ENCODE data around the gene APOC1.
"Not testable (repeated sequence)": the region's sequence is repeated elsewhere in the genome, so short reads cannot be mapped to it uniquely, and the experiment has no call there.

Gene APOC1

DNA sequence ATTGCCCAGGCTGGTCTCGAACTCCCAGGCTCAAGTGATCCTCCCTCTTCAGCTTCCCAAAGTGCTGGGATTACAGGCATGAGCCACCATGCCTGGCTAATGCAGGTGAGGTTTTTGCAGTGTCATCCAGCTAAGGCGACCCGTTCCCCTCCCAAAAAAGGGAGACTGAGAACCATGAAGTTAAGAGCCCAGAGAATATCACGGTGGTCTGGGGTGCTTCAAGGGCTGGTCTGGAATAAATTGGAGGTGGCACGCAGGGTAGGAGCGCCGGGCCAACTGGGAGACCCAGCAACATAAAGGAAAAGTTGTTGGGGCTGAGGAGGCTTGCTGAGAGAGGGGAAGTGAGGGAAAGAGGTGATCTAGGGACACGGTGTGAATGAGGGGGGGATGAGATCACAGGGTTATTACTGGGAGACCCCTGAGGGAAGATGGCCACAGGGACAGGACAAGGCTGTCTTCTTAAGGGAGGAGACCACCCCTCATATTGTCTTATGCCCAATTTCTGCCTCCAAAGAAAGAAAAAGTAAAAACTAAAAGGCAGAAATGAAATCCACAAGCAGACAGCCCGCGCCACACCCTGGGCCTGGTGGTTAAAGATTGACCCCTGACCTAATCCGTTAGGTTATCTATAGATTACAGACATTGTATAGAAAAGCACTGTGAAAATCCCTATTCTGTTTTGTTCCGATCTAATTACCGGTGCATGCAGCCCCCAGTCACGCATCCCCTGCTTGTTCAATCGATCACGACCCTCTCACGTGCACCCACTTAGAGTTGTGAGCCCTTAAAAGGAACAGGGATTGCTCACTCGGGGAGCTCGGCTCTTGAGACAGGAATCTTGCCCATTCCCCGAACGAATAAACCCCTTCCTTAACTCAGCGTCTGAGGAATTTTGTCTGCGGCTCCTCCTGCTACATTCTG, 636 bp upstream of the APOC1 start:
- not testable (repeated sequence) for DNase-seq

DNA sequence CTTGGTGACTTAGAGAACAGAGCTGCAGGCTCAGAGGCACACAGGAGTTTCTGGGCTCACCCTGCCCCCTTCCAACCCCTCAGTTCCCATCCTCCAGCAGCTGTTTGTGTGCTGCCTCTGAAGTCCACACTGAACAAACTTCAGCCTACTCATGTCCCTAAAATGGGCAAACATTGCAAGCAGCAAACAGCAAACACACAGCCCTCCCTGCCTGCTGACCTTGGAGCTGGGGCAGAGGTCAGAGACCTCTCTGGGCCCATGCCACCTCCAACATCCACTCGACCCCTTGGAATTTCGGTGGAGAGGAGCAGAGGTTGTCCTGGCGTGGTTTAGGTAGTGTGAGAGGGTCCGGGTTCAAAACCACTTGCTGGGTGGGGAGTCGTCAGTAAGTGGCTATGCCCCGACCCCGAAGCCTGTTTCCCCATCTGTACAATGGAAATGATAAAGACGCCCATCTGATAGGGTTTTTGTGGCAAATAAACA, 9.9 kb downstream of the APOC1 start:
- no peak for DNase-seq

DNA sequence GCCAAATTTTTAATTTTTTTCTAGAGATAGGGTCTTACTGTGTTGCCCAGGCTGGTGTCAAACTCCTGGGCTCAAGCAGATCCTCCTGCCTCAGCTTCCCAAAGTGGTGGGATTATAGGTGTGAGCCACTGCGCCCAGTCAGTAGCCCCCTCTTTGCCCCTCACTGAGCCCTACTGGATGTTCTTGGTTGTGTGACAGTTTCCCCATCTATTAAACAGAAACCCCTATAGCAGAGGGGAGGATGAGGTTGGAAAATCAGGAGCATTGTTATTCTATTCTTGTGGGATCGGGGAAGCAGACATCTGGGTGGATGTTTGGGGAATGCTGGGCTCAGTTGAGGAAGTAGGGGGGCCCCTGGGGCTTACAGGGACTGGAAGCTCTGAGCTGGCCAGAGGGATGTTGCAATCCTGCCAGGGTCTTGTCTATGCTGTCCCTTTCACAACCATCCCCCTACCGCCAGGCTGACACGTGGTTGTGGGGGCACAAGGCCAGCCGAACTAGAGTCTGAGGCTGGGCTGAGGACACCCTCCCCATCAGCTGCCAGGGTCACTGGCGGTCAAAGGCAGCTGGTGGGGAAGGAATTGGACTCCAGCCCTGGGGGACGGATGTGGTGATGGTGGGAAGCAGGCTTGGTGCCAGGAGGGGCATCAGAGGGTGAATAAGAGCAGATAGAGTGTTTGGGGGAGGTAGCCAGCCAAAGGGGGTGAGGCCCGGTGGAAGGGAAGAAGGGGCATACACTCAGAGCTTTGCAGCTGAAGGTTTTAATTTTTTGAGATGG, 10.9 kb downstream of the APOC1 start:
- no peak for DNase-seq

DNA sequence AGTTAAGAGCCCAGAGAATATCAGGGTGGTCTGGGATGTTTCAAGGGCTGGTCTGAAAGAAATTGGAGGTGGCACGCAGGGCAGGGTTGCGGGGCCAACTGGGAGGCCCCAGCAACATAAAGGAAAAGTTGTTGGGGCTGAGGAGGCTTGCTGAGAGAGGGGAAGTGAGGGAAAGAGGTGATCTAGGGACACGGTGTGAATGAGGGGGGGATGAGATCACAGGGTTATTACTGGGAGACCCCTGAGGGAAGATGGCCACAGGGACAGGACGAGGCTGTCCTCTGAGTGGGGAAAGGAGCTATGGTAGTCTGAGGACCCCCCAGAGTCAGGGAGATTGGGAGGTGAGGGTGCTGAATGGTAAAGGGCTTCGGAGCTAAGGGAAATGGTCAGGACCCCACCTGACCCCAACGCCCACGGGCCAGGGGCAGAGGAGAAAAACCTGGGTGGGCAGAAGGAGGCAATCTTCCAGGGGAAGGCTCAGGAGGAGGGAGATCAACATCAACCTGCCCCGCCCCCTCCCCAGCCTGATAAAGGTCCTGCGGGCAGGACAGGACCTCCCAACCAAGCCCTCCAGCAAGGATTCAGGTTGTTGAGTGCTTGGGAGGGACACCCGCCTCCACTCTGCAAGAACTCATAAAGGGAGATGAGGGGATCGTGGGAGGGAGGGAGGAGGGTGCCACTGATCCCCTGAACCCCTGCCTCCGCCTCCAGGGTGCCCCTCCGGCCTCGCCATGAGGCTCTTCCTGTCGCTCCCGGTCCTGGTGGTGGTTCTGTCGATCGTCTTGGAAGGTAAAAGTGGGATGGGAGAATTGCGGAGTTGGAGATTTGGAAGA, 12.1 kb downstream of the APOC1 start:
- DNase-seq, result not testable (repeated sequence)

DNA sequence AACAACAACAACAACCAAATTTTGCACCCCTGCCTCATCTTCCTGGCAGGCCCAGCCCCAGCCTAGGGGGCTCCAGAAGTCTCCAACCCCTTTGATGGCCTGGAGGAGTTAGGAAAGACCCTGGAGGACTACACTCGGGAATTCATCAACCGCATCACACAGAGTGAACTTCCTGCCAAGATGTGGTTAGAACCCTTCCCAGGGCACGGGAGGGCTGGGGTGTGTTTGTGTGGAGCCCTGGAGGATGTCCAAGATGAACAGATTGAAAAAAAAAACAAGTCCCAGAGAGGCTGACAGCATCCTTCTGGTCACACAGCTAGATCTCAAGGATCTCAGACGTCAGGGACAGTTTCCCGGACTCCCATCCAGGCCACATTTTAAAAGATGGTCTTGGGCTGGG, 13.3 kb downstream of the APOC1 start:
- no peak for DNase-seq

DNA sequence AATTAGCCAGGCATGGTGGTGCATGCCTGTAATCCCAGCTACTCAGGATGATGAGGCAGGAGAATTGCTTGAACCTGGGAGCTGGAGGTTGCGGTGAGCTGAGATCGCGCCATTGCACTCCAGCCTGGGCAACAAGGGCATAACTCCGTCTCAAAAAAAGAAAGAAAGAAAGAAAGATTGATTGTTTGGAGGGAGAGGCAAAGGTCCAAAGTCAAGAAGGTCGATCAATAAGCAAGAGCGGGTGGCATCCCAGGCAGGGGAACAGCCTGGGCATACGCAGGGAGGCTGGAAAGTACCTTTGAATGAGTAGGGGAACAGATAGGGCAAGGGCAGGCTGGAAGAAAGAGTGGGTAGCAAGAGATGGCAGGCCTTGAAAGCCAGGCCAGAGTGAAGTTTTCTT, 15.7 kb downstream of the APOC1 start:
- DNase-seq, result no peak

DNA sequence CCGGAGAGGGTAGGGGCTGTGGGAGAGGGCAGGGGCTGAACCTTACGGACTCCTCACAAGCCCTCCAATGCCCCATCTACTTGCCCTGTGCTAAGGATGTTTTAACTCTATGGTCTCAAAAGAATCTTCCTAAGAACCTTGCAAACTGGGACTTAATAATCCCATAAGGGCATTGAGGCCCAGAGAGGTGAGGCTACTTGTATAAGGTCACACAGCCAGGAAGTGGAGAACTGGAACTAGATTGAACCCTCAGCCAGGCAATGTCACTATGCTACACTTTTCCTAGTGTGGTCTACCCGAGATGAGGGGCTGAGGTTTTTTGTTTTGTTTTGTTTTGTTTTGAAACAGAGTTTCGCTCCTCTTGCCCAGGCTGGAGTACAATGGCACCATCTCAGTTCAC, 17.1 kb downstream of the APOC1 start:
- DNase-seq, result no peak

DNA sequence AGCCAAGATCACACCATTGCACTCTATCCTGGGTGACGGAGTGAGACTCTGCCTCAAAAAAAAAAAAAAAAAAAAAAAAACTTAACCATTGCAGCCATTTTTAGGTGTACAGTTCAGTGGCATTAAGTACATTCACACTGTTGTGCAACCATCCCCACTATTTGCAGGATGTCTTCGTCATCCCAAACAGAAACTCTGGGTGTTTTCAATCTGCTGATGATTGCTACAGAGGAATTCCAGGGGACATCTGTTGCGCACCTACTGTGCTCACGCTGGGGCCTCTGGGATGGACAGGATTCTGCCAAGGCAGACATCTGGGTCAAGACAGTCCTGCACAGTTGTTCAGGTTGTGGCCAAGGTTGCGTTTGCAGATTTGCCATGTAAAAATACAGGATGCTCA, 25.3 kb downstream of the APOC1 start:
- no peak for DNase-seq

DNA sequence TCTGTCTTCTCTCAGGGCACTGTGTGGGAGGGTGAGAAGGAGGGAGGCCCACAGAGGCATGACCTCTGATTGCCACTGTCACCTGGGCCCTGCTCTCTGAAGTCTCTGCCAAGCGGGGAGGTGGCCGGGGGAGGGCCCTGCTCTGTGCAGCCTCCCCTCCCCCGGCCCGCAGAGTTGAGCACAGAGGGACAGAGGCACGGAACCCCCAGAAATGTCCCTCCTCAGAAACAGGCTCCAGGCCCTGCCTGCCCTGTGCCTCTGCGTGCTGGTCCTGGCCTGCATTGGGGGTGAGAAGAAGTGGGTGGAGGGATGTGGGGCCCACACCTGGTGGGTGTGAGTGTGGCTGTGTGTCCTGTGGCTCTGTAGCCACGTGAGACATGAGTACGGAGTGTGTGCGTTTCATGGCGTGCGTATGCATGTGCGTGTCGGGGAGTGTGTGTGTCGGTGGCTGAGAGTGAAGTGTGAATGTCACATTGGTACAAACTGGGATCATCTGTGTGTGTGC, 27.7 kb downstream of the APOC1 start, which contains the start of gene APOC4:
Gene APOC4, plus strand, starts transcription at position 171 of the 505 bp plus-strand sequence. Its CDS starts 41 bp downstream, at position 212.
- DNase-seq, result no peak

DNA sequence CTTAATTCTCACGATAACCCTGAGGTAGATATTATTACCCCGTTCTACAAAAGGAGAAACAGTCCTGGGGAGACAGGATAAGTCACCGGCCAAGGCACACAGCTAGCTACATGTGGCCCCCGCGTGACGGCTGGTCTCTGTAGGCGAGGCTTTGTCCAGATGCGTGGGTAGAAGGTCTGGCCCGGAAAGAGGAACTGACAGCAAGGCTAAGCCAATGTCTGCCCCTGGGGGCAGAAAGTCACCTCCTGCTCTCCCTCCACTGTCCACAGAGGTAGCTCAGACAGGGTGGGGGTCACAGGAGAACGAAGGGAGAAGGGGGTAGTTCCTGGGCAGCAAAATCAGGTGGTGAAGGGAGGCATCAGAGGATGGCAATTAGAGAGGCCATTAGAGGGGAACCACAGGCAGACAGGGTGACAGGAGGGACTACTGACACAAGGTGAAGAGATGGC, 29.4 kb downstream of the APOC1 start:
- peak in 1 of 2 donors; percentile 47 for DNase-seq

DNA sequence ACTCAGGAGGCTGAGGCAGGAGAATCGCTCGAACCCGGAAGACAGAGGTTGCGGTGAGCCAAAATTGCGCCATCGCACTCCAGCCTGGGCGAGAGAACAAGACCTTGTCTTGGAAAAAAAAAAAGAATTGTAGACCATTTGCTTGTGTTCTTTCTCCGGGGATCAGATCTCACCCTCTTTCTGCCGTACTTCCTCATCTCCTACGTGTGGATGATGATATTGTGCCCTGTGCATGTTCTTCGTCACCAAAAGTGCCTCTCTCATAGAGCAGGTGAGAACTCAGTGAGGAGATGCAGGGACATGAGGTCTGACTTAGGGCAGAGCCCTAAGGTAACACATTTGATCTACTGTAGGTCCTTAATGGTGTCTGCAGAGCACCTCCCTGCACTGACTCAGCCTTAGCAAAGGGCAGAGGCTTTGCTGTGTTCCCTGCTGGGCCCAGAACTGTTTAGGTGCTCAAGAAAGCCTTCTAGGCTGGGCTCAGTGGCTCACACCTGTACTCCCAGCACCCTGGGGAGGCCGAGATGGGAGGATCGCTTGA, 32.7 kb downstream of the APOC1 start:
- no peak for DNase-seq

DNA sequence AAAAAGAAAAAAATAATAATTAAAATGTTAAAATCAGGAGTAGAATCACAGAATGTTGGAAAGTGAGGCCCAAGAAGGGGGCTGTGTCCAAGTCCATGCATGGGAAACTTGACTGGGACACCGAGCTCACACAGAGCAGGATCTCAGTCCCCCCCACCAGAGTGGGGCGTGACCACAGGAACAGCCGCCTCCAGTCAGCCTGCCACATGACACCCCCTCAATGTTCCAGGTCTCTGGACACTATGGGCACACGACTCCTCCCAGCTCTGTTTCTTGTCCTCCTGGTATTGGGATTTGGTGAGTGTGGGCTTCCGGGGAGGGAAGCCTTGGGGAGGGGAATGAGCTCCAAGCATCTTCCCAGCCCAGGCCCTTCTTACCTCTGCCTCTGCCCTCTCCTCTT, 33.8 kb downstream of the APOC1 start:
- no peak for DNase-seq

DNA sequence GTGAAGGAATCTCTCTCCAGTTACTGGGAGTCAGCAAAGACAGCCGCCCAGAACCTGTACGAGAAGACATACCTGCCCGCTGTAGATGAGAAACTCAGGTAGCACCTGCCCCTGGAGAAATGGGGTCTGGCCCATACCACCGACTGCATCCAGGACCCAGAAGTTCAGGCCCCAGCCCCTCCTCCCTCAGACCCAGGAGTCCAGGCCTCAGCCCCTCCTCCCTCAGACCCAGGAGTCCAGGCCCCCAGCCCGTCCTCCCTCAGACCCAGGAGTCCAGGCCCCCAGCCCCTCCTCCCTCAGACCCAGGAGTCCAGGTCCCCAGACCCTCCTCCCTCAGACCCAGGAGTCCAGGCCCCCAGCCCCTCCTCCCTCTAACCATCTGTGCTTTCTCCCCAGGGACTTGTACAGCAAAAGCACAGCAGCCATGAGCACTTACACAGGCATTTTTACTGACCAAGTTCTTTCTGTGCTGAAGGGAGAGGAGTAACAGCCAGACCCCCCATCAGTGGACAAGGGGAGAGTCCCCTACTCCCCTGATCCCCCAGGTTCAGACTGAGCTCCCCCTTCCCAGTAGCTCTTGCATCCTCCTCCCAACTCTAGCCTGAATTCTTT, 34.5 kb downstream of the APOC1 start:
- no peak for DNase-seq

DNA sequence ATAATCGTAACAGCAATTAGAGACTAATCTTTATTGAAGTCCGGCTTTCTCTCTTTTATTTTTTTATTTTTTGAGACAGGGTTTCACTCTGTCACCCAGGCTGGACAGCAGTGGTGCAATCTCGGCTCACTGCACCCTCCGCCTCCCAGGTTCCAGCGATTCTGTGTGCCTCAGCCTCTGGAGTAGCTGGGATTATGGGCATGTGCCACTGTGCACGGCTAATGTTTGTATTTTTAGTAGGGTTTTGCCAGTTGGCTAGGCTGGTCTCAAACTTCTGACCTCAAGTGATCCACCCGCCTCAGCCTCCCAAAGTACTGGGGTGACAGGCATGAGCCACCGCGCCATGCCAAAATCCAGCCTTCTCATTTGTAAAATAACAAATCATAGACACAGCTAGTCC, 35.1 kb downstream of the APOC1 start:
- DNase-seq, result no peak

DNA sequence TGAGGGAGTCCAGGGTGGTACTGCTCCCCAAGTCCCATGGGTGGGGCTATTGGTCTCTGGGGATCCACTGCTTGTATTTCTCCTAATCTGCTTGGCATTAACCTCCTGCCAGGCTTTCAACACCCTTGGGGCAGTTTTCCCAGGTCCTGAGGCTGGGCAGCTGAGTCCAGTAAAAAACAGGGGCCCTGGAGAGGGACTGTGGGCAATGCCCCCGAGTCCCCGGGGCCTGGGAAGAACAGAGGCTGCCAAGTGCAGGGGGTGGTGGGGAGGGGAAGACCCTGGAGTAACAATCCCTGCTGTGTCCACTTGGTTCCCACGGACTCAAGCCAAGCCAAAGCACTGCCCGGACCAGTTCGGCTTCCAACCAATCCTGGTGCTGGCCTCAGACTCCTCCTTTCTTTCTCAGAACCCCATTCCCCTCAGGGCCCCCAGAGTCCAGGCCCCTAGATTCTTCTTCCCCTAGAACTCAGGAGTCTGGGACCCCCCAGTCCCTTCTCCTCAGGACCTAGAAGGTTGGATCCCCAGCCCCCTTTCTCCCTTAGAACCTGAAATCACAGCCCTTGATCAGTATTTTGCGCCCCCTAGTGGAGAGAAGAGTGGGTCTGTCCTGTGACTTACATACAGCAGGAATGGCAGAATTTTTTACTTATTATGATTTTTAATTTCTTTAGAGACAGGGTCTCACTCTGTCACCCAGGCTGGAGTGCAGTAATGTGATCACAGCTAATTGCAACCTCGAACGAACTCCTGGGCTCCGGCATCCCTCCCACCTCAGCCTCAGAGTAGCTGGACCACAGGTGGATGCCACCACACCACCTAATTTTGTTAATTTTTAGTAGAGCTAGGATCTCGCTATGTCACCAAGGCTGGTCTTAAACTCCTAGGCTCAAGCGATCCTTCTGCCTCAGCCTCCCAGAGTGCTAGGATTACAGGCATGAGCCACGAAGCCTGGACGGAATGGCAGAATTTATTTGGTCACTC, 37.1 kb downstream of the APOC1 start:
- DNase-seq, result peak; percentile 68 to 81

DNA sequence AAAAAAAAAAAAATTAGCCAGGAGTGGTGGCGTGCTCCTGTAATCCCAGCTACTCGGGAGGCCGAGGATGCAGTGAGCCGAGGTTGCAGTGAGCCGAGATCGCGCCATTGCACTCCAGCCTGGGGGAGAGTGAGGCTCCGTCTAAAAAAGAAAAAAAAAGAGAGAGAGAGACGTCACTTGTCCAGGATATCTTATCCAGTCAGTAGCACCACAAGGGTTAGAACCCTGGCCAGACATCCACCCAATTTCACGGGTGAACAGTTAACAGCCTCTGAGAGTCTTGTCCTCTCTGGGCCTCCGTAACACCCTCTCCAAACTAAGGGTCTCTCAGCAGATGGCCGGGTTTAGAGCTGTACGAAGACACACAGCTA, 39.9 kb downstream of the APOC1 start:
- DNase-seq, result no peak

DNA sequence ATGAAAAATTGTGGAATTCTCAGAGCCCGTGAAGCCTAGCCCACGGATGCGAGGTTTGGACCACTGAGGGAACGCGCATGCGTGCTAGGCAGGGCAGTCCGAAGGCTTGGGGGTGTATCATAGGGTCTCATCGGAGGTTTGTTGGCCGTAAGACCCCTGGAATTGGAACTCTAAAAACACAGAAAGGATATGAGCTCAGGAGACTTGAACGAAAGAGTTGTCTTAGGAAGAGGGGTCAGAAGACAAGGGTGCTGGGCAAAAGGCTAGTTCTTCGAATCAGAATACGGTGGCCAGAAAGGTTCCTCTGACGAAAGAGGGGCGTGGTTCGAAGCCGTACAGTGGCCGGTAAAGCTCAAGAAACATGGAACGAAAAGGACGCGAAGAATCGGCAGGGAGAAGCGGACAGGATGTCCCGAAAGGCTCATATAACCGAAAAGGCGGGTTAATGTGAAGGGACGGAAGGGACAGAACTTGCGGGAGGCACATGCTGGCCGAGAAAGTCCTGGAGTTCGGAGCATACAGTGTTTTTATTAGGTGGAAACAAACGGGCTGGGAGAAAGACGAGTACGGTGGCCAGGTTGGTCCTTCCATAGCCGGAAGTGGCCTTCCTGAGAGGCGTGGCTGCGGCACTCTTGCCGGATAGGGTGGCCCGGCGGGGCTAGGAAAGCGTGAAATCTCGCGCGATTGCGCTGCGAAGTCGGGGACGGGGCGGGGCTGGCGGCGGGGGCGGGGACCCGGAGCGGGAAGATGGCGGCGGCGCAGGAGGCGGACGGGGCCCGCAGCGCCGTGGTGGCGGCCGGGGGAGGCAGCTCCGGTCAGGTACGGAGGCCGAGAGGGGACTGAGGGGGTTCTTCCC, 40.5 kb downstream of the APOC1 start, which contains the start of gene CLPTM1:
Gene CLPTM1, plus strand, starts transcription at position 732 of the 856 bp plus-strand sequence. Its CDS starts 16 bp downstream, at position 748.
- peak; percentile 96 to 97 for DNase-seq

DNA sequence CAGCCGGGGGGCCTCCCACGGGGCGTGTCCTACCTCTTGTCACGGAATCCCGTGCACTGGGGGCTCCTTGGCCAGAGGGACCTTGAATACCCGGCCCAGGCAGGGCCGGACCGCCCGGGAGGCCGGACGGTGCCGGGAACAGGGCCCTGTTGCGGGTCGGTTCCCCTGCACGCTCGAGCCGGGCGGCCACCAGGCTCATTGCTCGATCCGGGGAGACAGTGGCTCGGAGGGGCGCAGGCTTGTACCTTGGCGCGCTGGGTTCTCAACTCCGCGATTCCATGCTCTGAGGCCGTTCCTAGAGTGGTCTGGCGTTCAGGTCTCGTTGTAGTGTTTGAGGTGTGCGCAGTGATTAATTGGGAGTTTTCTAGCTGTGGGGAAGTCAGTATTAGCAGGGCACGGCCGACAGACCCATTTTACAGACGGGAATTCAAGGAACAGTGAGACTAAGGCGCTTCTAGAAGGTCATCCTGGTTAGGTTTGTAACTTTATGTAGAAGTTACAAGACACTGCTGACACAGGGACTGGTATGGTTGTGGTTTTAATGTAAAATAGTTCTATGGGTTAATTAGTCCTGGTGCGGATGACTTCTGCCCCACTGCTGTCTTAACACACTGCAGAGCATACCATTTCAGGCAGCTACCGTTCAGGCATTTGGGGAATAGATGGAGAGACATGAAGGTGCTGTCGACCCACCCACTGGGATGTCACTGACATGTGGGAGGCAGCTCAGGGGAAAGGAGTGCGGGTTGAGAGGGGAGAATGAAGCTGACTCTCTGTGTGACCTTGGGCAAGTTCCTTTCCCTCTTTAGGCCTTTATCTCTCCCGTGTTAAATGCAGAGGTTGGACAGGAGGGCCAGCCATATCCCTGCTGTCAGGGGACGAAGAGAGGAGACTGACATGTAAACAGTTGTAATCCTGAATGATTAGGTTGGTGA, 41.4 kb downstream of the APOC1 start:
- DNase-seq, result no peak
